NAMALWA (cell line): ENCODE data around the gene COL4A1.

ENCODE experiments used
- DNase-seq: peaks from one replicate; pipeline ENCODE4 v3.0.0-alpha.2; 2015; ENCODE audit warnings: low spot score

The COL4A1 gene

DNA sequence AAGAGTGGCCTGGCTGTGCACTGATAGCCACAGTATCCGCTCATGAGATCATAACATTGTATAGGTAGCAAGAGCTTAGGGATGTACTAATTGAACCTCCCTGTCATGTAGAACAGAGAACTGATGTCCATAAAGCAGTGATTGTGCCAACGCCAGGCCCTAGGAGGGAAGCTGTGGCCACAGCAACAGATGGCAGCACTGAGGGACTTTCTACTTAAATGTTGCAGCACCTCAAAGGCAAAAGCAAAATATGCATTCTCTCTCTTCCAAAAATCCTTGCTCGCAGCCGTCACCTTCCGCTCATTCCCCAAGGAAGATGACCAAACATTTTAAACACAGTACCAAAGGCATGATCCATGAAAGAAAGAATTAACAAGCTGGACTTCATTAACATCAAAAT lies 32.3 kb downstream of the COL4A1 start:
- DNase-seq: peak; percentile 5

DNA sequence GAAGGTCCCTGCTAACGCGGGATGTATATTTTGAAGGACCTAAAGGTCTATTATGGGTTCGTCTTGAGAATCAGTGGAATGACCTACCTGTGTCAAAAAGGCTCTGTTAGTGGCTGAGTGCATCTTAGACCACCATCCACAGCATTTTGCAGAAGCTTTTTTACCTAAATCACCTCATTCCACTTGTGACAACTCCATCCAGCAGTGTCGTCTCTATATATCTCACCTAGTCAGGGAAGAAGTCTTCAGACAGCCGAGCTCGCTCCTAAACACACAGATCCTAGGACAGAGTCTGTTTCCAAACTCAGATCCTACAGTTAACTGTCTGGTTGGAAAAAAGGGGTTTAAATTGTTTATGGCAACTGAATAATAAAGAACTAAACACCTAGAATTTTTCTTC lies 33.7 kb downstream of the COL4A1 start:
- DNase-seq: no peak

DNA sequence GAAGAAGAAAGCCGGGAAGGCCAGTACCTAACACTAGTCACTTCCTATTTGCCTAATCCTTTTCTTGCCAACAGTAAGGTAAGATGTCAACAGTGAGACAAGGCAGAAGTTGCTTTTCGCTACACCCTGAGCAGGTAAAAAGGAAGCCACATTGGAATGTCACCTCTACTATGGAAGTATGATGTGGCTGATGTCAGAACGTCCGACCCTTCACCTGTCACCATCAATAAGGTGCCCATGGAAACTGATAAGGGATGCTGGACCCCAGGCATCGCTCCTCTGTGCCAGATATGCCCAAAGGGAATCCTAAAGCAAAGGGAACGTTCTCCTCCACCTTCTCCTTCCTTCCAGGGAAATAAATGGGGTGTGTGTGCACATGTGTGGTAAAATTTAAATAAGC lies 34.3 kb downstream of the COL4A1 start:
- DNase-seq: no peak

DNA sequence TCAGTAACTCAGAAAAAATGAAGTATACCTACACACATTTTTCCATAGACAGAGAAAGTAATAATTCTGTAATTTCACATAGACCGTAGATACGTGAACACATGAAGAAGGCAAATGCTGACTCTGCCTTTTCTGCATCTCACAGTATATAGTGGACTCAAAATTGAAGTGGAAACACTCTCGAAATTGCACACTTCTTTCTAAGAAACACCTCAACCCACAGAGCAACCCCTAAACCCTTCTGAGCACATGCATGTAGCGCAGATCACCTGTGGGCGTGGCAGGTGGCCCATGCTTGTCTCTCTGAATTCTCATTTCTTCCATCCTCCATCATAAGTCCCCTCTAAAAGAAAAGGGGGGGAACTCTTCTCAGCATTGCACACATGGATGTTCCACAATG lies 34.7 kb downstream of the COL4A1 start:
- DNase-seq: no peak

DNA sequence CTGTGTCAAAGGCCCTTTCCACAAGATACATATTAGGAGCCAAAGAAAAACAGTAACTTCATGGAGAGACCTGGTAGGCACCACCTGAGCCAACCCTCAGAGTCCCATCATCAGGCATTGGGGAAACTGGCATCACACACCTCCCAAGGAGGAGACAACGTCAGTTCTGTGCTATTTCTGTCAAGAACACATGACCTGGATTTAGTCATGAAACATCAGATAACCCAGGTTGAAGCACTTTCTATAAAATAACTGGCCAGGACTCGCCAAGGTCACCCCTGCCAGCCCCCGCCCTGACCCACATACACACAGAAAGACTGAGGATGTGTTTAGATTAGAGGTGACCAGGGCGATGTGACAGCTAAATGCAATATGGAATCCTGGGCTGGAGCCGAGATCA lies 35.6 kb downstream of the COL4A1 start:
- no peak for DNase-seq

DNA sequence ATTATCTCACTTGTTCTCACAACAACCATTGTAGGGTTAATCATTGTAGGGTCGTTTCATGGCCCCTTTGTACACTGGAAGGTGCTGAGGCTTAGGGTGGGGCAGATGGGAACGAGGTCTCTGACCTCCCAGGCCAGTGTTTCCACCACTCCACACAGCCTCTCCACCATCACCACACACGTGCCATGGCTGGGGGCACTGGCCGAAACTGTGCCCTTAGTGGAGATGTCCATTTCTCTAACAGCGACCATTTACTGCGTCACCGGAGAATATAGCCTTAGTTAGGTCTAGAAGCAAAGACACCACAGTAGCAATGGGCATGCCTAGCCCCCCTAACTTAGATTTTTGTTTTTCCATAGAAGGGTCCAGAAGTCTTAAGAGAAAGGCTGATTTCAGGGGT lies 36.5 kb downstream of the COL4A1 start:
- no peak for DNase-seq

DNA sequence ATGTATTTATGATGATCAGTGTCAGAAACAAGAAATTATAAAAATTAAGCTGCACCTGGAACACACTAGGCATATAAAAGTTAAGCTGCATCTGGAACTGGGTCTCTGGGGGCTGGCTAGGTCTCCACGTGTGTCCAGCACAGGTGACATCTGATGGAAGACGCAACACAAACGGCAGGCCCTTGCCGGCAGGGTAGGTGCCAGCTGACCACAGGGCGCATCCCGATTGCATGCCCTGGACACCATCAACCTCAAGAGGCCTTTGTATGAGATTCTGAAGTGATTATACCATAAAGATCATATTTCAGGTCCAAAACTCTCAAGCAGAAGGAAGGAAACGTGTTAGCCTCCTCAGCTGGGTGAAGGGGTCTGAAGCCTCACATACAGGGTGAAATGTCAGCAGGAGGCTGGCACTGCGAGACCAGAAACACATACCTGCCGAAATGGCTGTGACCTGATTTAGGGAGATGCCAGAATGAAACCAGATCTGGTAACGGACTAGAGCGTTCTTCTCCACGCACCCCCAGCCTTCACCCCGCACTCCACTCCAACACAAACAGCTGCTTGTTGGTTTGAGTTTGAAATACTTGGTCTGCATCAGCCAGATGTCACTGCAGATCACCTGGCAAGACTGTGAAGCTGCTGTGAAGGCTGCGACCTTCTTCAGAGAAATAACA lies 37.3 kb downstream of the COL4A1 start:
- DNase-seq: no peak

DNA sequence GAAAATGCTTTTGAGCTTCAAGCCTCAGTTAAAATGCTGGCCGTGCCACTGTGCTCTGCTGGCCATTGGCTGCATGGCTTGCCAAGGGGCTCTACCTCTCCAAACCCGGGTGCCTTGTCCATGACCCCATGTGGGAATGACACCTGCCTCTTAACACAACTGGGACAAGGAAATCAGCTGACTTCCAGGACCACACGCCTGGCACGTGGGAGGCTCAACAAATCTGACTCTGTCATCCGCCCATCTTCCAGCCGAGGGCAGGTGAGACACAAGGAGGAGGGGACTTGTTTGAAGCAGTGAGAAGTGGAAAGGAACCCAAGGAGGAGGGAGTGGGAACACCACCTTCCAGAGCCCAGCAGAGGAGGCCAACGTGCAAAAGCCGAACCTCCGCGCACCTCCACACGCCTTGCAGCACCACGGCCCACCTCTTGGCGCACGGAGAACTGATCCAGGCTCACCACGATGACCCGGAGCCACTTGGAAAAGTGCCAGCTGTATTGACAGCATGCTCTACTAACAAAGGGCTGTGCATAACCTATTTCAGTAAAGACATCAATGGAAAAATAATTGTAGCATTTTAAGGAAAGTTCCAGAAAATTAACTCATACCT lies 38.3 kb downstream of the COL4A1 start:
- DNase-seq: no peak

DNA sequence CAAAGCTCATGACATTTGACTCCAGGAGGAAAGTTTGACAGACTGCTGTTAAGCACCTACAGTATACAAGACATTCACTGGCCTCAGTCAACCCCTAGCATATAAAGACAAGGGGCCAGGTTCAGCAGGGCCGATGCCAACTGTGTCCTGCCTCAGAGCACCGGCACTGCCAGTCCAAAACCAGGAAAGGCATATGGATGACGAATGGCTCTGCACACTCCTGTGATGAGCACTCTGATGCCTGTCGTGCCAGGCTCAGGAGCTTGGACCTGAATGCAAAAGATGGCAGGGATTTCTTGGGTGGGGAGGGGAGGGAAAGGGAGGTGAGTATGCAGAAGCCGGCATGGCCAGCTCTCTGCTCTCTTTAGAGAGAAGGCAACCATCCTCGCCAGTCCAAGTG lies 38.9 kb downstream of the COL4A1 start:
- no peak for DNase-seq

DNA sequence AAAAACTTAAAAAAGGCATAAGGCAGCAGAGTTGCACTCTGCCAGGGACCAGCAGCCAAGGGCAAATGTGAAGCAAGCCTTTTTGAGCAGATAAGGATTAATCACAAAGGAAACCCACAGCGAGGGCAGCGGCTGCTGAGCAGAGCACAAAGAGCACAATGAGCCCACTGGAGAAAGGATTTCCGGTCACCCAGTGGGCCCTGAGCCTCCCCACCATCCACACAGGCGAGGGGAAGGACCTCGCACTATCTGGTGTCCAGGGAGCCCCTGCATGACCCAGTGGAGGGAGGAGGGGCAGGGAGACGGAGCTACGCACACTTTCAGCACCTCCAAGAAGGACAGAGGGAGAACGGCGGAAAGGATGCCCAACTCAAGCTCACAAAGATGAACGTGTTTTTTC lies 40.0 kb downstream of the COL4A1 start:
- no peak for DNase-seq

DNA sequence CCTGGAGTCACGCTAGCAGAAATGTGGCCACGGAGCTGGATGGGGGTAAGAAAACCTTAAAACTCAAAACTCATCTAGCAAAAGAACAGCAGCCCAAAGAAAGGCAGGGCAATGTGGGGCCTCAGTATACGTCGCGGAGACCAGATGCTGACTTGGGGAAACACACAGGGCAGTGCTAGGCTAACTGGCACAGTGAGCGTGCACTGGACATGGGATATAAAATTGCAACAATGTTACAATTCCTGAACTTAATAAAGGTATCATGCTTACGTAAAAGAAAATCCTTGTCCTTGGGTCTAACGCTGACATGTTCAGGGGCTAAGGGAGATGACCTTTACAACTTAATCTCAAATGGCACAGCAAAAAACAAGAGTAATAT lies 40.5 kb downstream of the COL4A1 start:
- no peak for DNase-seq

DNA sequence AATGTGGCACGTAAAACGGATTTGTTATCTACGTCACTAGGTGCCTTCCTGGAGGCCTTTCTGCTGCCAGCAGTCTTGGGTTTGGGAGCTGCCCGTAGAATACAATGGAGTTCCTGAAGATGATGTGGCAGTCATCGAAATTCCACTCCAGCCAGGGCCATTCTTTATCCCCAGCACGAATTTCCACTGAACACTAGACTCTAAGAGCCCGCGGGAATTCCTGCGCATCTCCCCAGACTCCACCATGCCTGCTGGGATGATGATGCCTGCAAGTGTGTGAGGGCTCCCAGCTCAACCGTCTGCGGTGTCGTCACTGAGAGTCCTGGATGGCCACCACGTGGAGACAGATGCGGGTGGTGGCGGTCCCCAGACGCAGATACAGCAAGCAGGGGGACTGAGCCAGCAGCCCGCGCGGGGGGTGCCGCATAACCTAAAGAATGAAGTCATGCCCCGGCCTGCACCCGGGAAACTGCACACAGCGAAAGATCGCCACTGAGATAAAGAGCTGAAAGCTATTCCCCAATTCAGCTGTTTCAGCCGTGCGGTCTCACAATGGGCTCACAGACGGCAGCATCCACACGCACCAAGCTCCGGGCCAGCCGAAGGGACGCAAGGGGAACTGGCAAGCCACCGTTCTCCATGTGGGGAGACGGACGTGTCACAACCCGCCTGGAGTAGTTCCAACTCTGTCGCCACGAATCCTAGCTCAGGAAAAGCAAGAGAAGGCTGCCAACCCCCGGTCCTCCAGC lies 41.1 kb downstream of the COL4A1 start:
- DNase-seq: no peak

DNA sequence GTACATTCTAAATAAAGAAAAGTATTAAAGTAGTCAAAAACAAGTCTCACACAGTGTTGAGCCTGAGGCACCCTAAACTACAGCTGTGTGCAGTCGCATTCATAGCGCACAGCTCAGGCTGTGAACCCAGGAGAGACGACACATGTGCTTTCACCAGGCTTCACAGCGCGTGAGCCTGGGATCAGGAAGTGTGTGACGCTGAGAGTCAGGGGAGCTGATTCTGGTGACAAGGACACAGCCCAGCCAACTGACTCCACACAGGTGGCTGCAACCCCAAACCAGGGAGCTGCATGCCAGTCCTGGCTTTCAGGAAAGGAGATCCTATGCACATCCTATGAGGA lies 41.6 kb downstream of the COL4A1 start:
- DNase-seq: no peak

DNA sequence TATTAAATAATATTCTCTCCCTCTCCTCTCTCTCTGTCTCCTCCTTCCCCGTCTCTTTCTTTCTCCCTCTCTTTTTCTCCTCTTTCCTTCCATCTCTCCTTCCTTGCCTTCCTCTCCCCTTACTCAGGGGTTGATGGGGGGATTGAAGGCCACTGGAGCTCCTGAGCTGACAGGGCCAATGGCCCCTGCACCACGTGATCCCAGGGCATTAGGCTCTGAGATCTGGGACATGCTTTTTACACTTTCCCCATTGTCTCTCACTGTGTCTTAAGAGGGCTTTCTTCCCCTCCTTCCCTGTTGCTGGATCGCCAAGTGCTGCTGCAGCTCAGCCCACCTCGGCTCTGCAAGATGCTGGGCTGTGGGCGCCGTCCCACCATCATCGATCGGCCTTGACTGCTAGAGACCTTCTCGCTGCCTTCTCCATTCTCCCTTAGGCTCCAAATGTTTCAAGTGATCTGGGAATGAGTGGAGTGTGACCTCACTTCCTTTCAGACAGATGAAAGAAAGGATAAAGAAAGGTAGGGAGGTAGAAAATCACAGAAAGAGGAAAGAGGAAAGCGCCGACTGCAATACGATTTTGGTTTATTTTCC lies 42.2 kb downstream of the COL4A1 start:
- no peak for DNase-seq

DNA sequence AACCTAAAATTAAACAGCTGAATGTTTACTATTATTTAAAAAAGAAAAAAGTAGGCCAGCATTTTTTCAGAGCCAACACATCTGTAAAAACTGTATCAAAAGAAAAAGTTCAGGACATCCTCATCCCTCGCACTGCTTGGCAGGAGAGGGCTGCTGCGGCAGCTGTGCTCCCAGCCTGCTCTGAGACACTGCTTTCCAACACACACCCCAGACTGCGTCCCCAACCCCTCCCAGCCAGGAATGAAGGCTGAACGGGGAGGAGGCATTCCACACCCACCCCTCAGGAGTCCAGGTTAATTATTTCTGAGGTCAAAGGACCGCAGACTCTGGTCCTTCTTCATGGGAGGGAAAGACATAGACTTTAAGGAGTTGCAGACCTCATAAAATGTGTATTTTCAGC lies 43.1 kb downstream of the COL4A1 start:
- DNase-seq: no peak

DNA sequence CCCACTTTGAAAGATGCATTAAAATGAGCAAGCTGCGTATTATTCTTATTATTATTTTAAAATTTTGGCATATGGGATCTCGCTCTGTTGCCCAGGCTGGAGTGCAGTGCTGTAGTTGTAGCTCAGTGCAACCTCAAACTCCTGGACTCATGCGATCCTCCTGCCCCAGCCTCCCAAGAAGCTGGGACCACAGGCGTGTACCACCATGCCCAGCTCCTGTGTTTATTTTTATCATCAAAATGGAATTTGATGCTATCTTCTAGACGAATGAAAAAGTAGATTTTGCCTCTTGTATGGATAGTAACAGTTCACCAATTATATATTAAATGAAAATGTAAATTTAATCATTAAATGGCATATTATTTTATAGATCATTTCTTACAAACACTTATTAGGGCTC lies 43.6 kb downstream of the COL4A1 start:
- DNase-seq: no peak

DNA sequence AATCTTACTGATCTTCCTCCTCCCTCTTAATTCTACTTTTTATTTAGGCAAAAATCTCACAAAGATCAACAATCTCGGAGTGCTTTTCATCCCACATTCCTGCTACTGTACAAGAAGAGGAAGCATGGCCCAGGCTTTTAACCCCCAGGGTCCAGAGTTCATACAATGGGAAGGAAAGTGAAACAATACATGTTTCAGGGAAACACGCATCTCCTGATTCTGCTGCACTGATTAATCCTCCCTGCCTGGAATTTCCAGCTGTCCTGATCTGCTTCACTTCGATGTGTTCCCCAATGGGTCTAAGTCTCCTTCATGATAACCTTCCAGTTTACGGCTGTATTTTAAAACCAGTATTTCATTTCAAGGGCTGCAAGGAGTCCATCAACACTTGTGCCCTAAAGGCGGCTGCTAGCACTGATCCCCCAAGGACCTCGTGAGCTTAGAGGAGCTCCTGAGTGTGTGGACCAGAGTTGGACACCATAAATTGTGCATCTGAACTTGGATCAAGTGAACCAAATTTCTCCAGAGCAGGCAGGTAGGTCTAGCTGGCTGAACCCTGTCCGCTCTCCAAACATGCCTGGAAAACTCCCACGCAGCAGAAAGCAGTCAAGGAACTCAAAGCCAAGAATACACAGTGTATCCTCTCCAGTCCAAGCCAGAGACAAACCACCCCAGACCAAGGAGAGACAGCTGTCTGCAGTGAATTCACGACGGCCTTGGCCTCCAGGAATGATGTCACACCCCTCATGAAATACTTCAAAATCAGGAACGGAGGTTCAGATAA lies 44.3 kb downstream of the COL4A1 start:
- DNase-seq: no peak

DNA sequence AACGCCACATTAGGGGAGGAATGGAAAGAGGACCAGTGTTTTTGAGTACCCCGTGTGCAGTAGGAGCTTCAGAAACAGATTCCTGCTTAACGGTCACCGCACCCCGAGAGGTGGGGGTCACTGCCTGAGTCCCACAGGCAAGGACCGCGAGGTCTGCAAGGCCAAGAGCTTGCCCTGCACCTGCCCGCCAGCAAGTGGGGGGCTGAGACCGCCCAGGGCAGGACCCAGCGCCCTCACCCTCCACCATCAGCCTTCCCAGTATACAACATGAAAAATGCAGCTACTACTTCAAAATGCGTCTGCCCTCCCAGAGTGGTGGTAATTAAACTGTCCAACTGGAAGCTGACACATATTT lies 44.9 kb downstream of the COL4A1 start:
- DNase-seq: no peak

DNA sequence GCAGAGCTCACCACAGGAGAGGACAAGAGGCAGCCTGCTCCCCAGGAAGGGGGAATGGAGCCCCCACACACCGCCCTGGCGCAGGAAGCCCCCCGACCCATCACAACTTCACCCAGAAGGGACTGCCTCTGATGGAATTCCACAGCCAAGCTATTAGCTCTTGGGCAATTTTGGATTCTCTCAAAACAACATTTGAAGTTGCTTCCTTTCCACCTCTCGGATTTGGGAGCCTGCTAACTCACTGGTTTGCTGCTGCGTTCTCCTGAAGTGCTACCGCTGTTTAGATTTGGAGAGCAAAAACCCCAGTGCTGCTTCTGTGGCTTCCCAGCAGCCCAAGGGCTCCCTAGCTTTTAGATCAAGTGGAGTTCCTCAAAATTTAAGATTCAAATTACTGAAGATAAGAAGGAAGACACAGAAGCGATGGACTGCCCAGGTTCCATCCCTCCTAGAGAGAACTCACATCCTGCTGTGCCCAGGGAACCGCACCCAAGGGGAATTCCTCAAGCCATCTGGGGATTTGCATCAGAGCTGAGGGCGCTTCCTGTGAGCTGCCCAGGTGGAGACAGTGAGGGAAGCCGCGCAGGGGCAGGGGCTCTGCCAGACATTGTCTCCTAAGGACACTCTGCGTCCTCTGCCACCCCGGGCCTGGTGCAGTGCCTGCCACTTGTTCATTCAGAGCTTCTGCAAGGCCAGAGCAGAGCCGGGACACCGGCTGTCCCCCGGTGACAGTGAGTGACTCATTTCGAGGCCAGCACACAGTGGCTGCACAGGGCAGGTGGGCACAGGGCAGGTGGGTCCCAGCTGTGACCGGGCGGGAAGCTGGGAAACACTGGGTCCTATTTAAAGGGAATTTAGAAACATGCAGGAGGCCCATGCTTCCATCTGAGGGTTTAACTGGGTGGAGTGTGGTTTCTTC lies 45.5 kb downstream of the COL4A1 start:
- no peak for DNase-seq

DNA sequence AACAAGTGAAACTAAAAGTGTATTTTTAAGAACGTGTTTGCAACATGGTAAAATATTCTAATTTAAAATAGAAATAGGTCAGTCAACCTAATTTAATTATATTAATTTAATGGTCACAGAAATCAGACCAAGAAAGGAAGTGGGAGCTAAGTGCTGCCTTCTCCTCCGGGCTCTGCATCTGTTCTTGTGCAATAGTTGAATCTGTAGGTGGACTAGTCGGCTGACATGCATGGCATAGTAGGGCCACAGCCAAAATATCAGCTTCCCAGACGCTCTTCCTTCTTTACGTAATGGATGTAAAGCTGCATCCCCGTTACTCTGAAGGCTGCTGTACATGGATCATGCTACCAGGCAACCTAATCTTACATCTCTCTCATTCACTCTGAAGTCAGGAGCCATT lies 47.3 kb downstream of the COL4A1 start:
- DNase-seq: no peak

DNA sequence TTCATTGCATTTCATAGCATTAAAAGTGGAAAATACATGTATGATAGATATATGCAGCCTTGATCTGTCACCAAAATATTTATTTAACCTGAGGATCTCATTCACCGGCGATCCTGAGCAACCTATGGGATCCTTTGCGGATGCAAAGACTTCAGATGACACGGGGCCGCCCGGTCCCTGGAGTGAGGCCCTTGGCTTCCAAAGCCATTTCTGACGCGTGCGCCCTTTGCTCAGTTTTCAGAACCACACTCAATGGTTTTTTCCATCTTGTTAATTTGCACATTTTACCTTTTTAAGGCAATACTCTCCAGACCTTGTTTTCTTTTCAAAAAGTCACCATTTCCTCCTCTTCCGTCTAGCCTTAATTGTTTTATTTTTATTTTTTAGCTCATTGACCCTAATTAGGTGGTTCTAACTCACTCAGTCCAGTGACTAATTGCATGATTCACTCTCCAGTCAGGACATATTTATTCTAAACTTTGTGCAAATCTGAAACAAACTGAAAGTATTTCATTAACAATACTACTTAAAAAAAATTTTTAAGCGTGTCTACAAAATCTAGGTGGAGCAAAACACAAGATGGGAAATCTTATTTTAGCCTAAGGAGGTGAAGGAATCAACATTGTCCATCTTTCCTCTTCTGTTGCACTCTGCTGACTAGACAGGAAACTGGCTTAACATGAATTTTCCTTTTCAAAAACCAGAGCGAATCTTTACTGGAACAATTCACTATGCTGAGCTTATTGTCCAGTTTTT lies 47.9 kb downstream of the COL4A1 start:
- DNase-seq: no peak
